Fibroblast of lung (primary cell): ENCODE data around the gene KCNJ2.

Experiments
- EZH2 ChIP-seq: IDR thresholded peaks from 2 replicates; pipeline ENCODE4 v1.5.1; 2012; ENCODE audit warnings: low read length, control low read depth, mild to moderate bottlenecking; ENCODE audit errors: missing control alignments
- TF ChIP-seq, protein P1 (sequence below), 2 donors: IDR thresholded peaks in 1 of 2; conservative IDR thresholded peaks in 1 of 2; 1 replicate in 1 of 2; 2 replicates in 1 of 2; pipeline ENCODE4 v1.5.1; 2011 to 2012; ENCODE audit warnings: low read length in 2 of 2, control low read depth in 1 of 2, inconsistent platforms in 1 of 2, low read depth in 1 of 2, mild to moderate bottlenecking in 1 of 2

DNA sequence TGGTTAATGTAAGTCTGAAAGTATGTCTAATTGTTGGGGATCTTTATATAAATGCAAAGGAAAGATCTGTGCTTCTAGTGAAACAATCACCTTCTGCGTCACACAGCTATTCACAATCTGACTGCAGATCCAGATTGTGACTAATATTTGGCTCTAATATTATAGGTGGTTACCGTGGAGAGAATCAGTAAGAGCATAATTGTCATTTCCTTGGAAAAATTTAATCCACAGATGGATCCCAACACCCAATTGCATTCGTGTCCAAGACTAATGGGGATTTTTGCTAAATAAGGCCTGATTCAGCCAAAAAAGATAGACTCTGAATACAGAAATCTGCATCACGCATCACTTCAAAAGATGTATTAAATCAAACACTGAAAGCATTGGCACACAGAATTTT, 2.7 kb upstream of the KCNJ2 start:
- TF ChIP-seq EZH2, result no peak
- TF ChIP-seq, protein P1, sequence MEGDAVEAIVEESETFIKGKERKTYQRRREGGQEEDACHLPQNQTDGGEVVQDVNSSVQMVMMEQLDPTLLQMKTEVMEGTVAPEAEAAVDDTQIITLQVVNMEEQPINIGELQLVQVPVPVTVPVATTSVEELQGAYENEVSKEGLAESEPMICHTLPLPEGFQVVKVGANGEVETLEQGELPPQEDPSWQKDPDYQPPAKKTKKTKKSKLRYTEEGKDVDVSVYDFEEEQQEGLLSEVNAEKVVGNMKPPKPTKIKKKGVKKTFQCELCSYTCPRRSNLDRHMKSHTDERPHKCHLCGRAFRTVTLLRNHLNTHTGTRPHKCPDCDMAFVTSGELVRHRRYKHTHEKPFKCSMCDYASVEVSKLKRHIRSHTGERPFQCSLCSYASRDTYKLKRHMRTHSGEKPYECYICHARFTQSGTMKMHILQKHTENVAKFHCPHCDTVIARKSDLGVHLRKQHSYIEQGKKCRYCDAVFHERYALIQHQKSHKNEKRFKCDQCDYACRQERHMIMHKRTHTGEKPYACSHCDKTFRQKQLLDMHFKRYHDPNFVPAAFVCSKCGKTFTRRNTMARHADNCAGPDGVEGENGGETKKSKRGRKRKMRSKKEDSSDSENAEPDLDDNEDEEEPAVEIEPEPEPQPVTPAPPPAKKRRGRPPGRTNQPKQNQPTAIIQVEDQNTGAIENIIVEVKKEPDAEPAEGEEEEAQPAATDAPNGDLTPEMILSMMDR (conservative IDR thresholded peaks at IDR 0.05 in 1 of 2, IDR thresholded peaks at IDR 0.05 in 1 of 2; ENCODE audit: low read depth in 1 of 2, low read length in 2 of 2), result no peak
